RPMI8226 (cell line): Measurements from ENCODE around the gene ENTR1.
A peak's percentile ranks its signal among the peaks of the same experiment; 100 is the strongest.

Source experiments
- DNase-seq: peaks from one replicate; pipeline ENCODE4 v3.0.0-alpha.2; 2015

Gene ENTR1

DNA sequence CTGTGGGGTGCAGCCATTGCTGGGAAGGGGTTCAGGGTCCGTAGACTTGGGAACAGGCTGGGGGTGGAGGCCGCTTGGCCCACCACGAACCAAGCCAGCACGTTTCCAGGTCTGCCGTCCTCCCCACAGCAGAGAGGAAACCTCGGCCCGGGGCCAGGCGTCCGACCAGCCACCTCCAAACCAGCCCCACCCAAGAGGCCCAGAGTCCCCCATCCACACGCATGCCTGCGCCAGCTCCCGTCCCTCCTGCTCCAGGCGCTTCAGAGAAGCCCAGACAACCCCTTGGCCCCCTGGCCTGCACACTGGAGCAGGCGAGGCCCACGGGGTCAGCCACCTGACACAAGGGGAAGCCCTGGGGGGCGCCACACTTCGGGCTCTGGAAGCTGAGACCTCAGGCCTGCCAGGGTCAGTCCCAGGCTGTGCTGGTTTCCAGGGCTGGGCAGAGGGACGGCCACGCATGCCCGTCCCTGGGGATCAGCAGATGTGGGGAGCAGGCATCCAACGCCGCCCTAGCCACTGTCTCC, 53.1 kb downstream of the ENTR1 start:
- no peak for DNase-seq

DNA sequence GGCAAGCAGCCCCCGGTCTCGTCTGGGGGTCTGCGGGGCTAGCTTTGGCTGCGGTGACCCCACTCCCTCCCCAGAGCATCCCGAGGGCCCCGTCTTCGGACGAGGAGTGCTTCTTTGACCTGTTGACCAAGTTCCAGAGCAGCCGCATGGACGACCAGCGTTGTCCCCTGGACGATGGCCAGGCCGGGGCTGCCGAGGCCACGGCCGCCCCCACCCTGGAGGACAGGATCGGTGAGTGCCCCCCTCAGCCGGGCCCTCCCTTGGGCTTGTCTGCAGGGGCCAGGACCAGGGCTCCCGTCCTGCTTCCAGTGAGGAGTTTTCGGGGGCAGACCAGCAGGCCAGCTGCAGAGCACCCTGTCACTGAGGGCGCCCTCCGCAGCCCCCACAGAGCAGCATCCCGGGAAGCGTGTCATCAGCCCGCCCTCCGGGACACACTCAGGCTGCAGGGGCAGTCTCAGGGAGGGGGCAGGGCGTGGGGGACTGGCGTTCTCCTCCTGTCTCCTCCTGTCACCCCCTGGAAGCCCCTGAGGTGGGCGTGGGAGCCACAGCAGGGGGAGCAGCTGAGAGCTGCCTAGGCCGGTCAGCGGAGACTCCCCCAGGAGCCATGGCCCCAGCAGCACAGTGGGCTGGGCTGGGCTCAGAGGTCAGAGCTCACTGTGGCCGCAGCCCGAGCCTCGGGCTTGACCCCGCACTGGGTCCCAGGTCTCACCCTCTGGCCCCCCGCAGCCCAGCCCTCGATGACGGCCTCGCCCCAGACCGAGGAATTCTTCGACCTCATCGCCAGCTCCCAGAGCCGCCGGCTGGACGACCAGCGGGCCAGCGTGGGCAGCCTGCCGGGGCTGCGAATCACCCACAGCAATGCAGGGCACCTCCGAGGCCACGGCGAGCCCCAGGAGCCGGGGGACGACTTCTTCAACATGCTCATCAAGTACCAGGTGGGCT, 54.5 kb downstream of the ENTR1 start:
- no peak for DNase-seq

DNA sequence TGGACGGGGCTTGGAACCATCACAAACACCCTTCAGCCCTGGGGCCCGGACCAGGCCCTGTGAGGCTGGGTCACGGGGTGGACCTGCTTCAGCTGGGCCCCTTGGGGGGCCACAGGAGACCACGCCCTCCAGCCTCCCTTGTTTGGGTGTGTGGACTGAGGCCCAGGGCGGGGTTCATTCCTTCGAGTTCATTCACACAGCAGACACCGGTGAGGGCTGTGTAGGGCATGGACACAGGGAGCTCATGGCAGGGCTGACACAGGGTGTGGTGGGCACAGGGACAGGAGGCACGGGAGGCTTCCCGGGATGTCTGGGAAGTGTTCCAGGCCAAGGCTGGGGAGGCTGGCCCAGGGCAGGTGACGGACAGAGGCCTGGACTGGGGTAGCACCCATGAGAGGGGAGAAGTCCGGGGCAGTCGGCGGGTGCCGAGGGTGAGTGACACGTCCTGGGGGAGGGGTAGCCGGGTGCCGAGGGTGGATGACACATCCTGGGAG, 55.8 kb downstream of the ENTR1 start:
- no peak for DNase-seq

DNA sequence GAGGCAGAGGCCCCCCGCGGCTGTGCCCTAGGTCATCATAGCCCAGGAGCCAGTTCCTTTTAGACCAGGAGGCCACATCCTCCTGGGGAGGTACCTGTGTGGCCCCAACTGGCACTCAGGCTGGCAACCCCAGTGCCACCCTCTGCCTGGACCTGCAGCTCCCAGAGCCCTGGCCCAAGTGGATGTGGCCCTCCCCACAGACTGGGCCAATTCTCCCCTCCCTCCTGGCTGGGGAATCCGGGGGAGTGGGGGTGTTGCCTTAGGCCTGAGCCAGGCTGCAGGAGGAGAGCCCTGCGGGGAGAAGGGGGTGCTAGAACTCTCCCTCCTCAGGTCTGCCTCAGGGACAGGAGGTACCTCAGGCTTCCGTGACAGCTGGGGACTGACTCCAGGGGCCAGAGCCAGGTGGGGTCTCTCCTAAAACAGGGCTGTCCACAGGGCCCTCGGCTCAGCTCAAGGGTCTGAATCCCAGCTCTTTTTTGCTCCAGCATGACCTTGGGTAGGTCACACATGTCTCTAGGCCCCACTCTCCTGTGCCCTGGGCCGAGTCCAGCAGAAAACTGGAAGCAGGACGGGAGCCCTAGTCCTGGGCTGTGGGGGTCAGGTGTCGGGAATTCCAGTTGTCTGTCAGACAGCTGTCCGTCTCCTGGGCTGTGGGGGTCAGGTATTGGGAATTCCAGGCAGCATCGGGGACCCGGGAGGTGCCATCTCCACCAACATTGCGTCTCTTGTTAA, 56.5 kb downstream of the ENTR1 start:
- no peak for DNase-seq

DNA sequence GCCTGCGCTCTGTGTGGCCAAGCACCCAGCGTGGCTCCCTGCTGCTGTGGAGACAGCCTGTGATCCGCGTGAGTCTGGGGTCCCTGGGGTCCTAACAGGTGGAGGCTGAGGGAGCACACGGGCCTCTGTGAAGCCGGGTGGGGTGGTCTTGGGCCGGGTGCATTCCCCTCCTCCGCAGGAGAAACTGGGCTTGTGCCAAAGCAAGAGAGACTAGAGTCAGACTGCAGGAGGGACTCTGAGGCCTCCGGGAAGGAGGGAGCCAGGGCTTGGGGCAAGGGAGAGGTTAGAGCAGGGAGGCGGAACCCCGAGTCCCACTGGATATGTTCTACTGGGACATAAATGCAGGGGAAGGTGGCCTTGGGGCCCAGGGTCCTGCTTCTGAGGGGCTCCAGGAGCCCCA, 57.3 kb downstream of the ENTR1 start:
- DNase-seq, result no peak

DNA sequence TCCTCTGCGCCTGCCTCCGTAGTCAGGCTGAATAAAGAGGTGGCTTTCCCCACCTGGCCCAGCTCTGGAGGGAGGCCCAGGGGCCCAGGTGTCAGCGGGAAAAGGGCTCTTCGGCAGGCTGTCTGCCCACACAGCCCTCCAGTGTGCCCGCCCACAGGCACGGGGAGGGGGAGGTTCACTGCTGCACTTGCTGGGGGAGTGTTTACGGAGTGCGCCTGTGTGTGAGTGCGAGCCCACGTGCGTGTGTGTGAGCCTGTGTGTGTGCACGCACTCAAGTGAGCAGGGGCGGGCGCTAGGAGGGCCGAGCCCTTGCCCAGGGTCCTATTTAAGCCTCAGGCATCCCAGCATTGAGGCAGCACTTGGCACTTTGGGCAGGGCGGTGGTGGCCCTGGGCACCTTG, 57.7 kb downstream of the ENTR1 start:
- DNase-seq, result peak; percentile 88
